Epithelial cell of proximal tubule (primary cell): ENCODE results near the gene TUSC2. TPM values are rescaled to one million over a fixed set of nuclear protein-coding genes. Genes with fewer than 3 reads are reported as not detected.
A peak's percentile ranks its signal among the peaks of the same experiment; 100 is the strongest.

ENCODE experiments used
- DNase-seq: peaks from one replicate; pipeline ENCODE4 v3.0.0-alpha.2; 2011; ENCODE audit warnings: low read depth
- H3K4me3 ChIP-seq: 2 replicates; pipeline ENCODE4 v1.5.1; 2011; ENCODE audit warnings: low read depth, mild to moderate bottlenecking, low read length
- total RNA-seq: library from RNA; depleted of rRNA; stranded (reverse); fragments of >200 nt; gene quantifications from 2 replicates; pipeline ENCODE4 v1.2.3, GENCODE V29; 2015
- TF ChIP-seq, protein P1 (sequence below): conservative IDR thresholded peaks from 2 replicates; pipeline ENCODE4 v1.5.1; 2012; ENCODE audit warnings: low read depth, mild to moderate bottlenecking, low read length

Gene TUSC2
- total RNA-seq, 1 donor from 2014 or later: 46.6 TPM

DNA sequence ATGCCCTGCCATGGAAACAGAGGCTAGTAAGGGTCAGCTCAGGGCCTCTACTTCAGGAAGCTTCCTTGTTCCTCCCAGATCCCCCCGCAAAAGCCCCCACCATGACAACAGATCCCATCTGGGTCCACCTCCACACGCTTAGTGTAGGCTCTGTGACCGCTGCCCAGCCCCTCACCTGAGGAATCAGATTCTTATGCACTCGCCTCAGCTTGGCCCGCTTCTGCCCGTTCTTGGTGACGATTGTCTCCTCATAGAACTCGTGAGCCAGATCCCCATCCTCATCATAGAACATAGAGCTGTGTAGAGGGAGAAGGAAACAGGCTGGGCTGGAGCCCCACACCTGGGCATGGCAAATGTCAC, 1.9 kb downstream of the TUSC2 start:
- no peak for DNase-seq
- H3K4me3 ChIP-seq: no peak overlapping the region
- TF ChIP-seq, protein P1, sequence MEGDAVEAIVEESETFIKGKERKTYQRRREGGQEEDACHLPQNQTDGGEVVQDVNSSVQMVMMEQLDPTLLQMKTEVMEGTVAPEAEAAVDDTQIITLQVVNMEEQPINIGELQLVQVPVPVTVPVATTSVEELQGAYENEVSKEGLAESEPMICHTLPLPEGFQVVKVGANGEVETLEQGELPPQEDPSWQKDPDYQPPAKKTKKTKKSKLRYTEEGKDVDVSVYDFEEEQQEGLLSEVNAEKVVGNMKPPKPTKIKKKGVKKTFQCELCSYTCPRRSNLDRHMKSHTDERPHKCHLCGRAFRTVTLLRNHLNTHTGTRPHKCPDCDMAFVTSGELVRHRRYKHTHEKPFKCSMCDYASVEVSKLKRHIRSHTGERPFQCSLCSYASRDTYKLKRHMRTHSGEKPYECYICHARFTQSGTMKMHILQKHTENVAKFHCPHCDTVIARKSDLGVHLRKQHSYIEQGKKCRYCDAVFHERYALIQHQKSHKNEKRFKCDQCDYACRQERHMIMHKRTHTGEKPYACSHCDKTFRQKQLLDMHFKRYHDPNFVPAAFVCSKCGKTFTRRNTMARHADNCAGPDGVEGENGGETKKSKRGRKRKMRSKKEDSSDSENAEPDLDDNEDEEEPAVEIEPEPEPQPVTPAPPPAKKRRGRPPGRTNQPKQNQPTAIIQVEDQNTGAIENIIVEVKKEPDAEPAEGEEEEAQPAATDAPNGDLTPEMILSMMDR: no peak

DNA sequence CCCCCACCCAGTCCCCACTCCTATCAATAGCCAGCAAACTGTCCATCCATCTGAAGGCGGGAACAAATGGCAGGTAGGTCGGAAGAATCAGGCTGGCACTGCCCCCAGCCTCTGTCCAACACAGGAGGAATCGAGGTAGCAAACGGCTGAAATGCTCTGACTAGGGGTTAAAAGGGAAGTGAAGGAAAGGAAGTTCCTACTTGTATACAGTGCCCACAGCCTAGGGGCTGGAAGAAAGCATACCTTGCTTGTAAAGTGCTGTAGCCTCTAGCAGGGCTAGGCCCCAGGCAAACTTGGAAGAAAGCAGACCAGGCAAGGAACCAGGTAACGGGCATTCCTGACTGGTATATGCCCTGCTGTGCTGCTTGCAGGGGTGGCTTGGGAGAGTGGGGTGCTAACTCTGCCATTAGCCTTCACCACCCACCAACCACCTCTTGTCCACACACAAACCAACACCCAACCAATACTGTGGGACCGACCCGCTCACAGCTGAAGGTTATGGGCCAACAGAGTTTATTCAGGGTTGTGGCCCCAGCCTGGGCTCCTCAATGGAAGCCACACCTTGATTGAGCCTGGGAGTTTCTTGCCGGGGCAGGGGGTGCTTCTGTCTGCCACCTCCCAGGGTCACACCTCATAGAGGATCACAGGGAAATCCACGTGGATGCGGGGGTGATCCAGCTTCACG, 2.4 kb downstream of the TUSC2 start:
- no peak overlapping the region for H3K4me3 ChIP-seq
- TF ChIP-seq, protein P1: no peak
- DNase-seq: no peak

GRCh38 chr3:50325113-50325480, 2.9 kb downstream of the TUSC2 start:
- no peak for DNase-seq
- H3K4me3 ChIP-seq: no peak overlapping the region
- TF ChIP-seq, protein P1: no peak

DNA sequence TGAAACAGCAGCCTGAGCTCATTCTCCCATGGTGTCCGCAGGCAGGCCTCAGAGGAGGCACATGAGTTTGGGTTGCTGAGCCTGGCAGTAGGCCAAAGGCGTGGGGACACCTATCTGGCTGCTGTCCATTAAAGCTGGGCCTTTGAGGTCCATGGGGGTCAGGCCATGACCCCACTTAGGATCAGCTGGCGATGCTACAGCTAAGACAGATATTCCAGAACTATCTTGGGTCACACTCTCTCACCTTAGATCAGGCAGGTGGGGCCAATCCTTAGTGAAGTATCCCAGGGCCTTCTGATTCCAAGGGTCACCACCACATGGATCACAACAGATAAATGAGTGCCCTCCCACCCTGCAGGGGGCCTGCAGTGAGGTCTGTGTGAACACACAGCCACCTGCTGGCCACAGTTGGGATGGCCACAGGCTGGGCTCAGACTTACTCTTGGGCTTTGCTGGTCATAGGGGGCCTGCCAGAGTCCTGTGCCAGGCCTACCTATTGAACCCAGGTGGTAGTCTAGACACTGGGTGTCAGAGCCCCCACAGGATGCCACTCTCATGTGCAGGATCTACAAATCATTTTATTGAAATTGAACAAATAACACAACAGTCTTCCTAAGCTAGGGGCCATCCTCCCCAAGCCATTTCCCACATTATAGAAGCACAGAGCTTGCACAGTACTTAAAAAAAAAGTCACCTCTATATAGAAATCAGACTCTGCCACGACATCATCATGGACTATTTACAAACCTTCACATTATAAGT, 3.5 kb downstream of the TUSC2 start:
- TF ChIP-seq, protein P1: peak; percentile 90
- DNase-seq: no peak

DNA sequence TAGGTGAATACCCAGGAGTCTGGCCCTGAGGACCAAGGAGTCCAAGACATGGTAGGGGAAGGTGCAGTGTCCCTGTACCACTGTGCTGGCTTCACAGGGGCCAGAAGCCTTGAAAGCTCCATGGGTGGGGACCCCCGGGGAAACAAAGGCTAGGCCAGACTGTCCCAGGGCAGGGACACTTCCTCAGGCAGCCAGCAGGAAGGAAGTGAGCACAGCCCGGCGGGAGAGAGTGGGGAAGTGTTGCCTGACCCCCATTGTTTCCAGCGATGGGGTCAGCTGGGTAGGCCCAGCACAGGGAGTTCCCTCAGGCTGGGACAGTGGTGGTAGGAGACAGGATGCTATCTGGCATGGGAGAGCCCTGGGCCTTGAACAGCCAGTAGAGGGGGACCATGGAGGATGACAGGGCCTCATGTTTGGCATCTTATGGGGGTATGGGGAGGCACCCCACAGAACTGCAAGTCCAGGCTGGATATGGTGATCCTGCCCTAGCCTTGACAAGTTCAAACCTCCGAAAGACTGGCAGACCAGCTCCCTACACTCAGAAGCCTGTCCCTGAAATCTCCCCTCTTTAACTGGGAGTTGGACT, 4.3 kb downstream of the TUSC2 start:
- DNase-seq: no peak
- TF ChIP-seq, protein P1: no peak
- no peak overlapping the region for H3K4me3 ChIP-seq

More for the DNA sequence above, 3.5 kb downstream of the TUSC2 start:
- no peak overlapping the region for H3K4me3 ChIP-seq

GRCh38 chr3:50323092-50323600, 4.9 kb downstream of the TUSC2 start:
- TF ChIP-seq, protein P1: no peak
- no peak overlapping the region for H3K4me3 ChIP-seq
- DNase-seq: no peak
